Activated naive CD4-positive, alpha-beta T cell treated with anti-CD3 and anti-CD28 coated beads, Interleukin-2, amount 50 U/mL, for 24 hours (primary cell): ENCODE results near the gene ZMYND10.

Source experiments
- H3K27ac Mint-ChIP-seq: one replicate; pipeline ENCODE4 v1.8.0; 2021; ENCODE audit warnings: mild to moderate bottlenecking, mixed read lengths
- H3K27me3 Mint-ChIP-seq: one replicate; pipeline ENCODE4 v1.8.0; 2021; ENCODE audit warnings: mixed read lengths
- H3K36me3 Mint-ChIP-seq: one replicate; pipeline ENCODE4 v1.8.0; 2021; ENCODE audit warnings: mixed read lengths
- H3K4me1 Mint-ChIP-seq: one replicate; pipeline ENCODE4 v1.8.0; 2021; ENCODE audit warnings: mixed read lengths
- H3K4me3 Mint-ChIP-seq: one replicate; pipeline ENCODE4 v1.8.0; 2021; ENCODE audit warnings: mild to moderate bottlenecking, mixed read lengths
- H3K9me3 Mint-ChIP-seq: one replicate; pipeline ENCODE4 v1.8.0; 2021; ENCODE audit warnings: mixed read lengths

The ZMYND10 gene

GRCh38 chr3:50297384-50297775 lies 48.2 kb downstream of the ZMYND10 start:
- Mint-ChIP-seq H3K4me3 (no peak overlapping the region), H3K4me1 (peaks cover 31% of the 10 kb centered on the region), H3K27ac (no peak overlapping the region)

GRCh38 chr3:50296721-50297383 lies 48.7 kb downstream of the ZMYND10 start:
- H3K4me1 Mint-ChIP-seq, result peaks cover 33% of the 10 kb centered on the region
- H3K9me3 Mint-ChIP-seq, result no peaks in the 10 kb centered on the region
- H3K4me3 Mint-ChIP-seq, result peak overlapping the region; percentile 15
- no peaks in the 10 kb centered on the region for H3K36me3 Mint-ChIP-seq
- no peak overlapping the region for H3K27ac Mint-ChIP-seq
- no peaks in the 10 kb centered on the region for H3K27me3 Mint-ChIP-seq

More at GRCh38 chr3:50297384-50297775, 48.2 kb downstream of the ZMYND10 start:
- no peaks in the 10 kb centered on the region for H3K9me3 Mint-ChIP-seq
- H3K36me3 Mint-ChIP-seq, result no peaks in the 10 kb centered on the region
- no peaks in the 10 kb centered on the region for H3K27me3 Mint-ChIP-seq

GRCh38 chr3:50295553-50296431 lies 49.7 kb downstream of the ZMYND10 start:
- Mint-ChIP-seq H3K27ac (no peak overlapping the region), H3K9me3 (no peaks in the 10 kb centered on the region), H3K27me3 (no peaks in the 10 kb centered on the region), H3K36me3 (peaks cover 5% of the 10 kb centered on the region), H3K4me3 (no peak overlapping the region), H3K4me1 (peaks cover 39% of the 10 kb centered on the region)

GRCh38 chr3:50294492-50295403 lies 50.8 kb downstream of the ZMYND10 start:
- H3K36me3 Mint-ChIP-seq, result peaks cover 5% of the 10 kb centered on the region
- no peaks in the 10 kb centered on the region for H3K9me3 Mint-ChIP-seq
- H3K27ac Mint-ChIP-seq, result peak overlapping the region; percentile 30
- H3K4me1 Mint-ChIP-seq, result peaks cover 31% of the 10 kb centered on the region
- no peaks in the 10 kb centered on the region for H3K27me3 Mint-ChIP-seq
- H3K4me3 Mint-ChIP-seq, result no peak overlapping the region

- H3K36me3 Mint-ChIP-seq, result peaks cover 8% of the 10 kb centered on the region
- no peaks in the 10 kb centered on the region for H3K27me3 Mint-ChIP-seq
- no peak overlapping the region for H3K27ac Mint-ChIP-seq
- no peak overlapping the region for H3K4me3 Mint-ChIP-seq
- no peaks in the 10 kb centered on the region for H3K9me3 Mint-ChIP-seq
- peaks cover 26% of the 10 kb centered on the region for H3K4me1 Mint-ChIP-seq
Observed at GRCh38 chr3:50294089-50294488, 51.4 kb downstream of the ZMYND10 start.

GRCh38 chr3:50293079-50293801 lies 52.3 kb downstream of the ZMYND10 start:
- Mint-ChIP-seq H3K4me3 (peak overlapping the region; percentile 91), H3K36me3 (peaks cover 8% of the 10 kb centered on the region), H3K4me1 (peaks cover 23% of the 10 kb centered on the region), H3K27ac (peak overlapping the region; percentile 95), H3K27me3 (no peaks in the 10 kb centered on the region), H3K9me3 (no peaks in the 10 kb centered on the region)

GRCh38 chr3:50292159-50293078 lies 53.1 kb downstream of the ZMYND10 start, which contains the start of gene IFRD2:
IFRD2 (minus strand) TSS chr3:50292429; CDS start chr3:50292274, 155 bp downstream.
- Mint-ChIP-seq H3K27me3 (no peaks in the 10 kb centered on the region), H3K27ac (peak within 1 kb of the TSS; percentile 95), H3K4me3 (peak within 1 kb of the TSS; percentile 91), H3K36me3 (peaks cover 8% of the 10 kb centered on the region), H3K9me3 (no peaks in the 10 kb centered on the region), H3K4me1 (peaks cover 16% of the 10 kb centered on the region)
